ENCODE data around the gene PRLH.

Gene PRLH

GRCh38 chr2:237596520-237597195 lies 30.3 kb downstream of the PRLH start:
- DNase-seq (ENCODE audit: low spot score): no peak
- POLR2A ChIA-PET (ENCODE audit: low non-redundant PET): no interaction called here
- TF ChIP-seq CTCF (conservative IDR thresholded peaks at IDR 0.05; ENCODE audit: low read depth): no peak
- H3K27ac ChIP-seq: no peak overlapping the region
- CTCF ChIA-PET: interaction anchor here (0.6 kb wide), 1 partner anchor 162 kb away, joined by 3 read pairs; no protein-coding TSS in a partner anchor

DNA sequence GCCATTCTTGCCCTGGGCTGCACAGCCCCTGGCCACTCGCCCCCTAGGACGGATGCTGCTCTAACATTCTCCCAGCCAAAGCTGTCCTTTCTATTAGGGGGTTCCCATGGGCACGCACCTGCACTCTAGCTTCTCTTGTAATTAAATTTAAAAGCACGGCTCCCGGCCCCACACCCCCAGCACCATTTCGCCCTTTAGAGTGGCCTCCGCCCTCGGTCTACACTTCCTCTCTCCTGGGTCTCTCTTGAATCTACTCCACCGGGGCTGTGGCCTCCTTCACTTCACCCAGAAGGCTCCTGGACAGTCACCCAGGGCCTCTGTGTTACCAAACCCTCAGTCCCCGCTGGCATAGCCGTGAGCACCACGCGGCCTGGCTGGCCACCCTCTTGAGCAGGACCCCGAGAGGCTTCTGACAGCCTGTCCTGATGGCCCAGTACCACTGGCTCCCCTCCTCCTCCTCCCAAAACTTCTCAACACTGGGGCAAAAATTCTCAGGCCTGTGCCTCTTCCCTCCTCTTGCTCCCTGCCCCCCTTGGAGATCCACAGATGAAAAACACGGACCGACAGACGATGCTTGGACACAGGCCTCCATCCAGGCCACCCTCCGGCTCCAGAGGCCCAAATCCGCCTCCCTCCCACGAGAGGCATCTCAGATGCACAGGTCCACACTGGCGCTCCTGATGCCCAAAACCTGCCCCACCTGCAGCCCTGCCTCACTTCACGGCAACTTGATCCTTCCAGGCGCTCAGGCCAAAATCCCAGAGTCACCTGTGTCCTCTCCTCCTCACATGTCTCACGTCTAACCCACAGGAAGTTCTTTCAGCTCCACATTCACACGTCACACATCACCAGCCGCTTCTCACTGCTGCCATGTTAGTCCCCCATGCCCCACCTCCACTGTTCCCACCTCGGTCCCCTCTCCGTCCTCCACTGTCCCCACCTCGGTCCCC lies 31.1 kb downstream of the PRLH start:
- H3K27ac ChIP-seq: no peak overlapping the region
- TF ChIP-seq CTCF (conservative IDR thresholded peaks at IDR 0.05; ENCODE audit: low read depth): no peak
- no peak for DNase-seq (ENCODE audit: low spot score)
- ChIA-PET POLR2A (ENCODE audit: low non-redundant PET) (no interaction called here), CTCF (no interaction called here)

DNA sequence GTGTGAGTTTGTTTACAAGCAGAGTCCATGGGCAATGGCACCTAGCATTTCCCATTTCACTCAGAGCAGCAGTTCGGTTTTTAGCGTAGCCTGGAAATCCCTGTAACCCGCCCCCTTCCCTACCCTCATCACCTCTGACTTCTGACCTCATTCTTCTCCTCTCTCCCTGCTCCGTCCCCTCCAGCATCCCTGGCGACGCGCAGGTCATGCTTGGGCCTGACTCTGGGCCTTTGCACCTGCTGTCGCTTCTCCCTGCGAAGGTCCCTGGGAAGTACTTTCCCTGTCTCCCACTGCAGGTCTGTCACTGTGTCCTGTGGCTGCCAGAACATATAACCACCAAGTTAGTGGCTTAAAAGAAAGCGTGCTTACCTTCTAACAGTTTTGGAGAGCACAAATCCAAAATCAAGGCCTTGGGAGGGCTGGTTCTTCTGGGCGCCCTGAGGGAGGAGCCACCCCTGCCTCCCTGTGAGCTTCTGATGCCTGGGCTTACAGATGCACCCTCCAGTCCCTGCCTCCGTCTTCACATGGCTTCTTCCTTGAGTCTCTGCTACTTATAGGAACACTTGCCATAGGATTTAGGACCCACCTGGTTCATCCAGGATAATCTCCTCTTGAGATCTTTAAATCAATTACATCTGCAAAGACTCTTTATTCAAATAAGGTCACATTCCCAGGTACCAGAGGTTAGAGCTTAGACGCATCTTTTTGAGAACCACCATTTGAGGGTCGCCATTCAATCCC lies 32.3 kb downstream of the PRLH start:
- TF ChIP-seq CTCF (conservative IDR thresholded peaks at IDR 0.05; ENCODE audit: low read depth): no peak
- CTCF ChIA-PET: no interaction called here
- no peak for DNase-seq (ENCODE audit: low spot score)
- POLR2A ChIA-PET (ENCODE audit: low non-redundant PET): no interaction called here
- no peak overlapping the region for H3K27ac ChIP-seq

DNA sequence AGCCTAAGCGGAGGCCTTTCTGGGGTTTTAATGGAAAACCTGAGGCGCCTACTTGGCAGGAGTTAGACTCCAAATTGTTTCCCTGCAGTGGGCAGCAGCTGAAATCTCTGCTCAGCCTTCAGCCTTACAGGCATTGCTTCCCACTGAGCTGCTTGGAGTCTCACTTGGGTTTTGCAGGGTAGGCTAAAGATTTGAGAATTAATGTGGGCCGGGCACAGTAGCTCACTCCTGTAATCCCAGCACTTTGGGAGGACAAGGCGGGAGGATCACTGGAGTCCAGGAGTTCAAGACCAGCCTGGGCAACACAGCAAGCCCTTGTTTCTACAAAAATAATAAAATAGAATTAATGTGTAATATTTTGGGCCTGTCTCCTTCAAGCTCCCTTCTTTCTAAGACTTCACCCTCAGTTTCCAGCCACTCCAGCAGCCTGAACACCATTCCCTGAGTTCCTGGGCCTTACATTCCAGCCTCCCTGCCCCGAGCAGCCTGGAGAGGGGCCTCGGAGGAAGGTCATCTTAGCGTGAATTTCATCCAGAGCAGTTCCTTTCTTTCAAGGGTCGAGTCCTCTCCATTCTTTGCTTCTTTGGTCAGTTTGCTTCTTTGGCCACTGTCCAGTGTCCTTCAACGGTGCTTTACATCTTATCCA lies 33.2 kb downstream of the PRLH start:
- TF ChIP-seq CTCF (conservative IDR thresholded peaks at IDR 0.05; ENCODE audit: low read depth): no peak
- H3K27ac ChIP-seq: no peak overlapping the region
- CTCF ChIA-PET: no interaction called here
- no peak for DNase-seq (ENCODE audit: low spot score)
- POLR2A ChIA-PET (ENCODE audit: low non-redundant PET): no interaction called here

DNA sequence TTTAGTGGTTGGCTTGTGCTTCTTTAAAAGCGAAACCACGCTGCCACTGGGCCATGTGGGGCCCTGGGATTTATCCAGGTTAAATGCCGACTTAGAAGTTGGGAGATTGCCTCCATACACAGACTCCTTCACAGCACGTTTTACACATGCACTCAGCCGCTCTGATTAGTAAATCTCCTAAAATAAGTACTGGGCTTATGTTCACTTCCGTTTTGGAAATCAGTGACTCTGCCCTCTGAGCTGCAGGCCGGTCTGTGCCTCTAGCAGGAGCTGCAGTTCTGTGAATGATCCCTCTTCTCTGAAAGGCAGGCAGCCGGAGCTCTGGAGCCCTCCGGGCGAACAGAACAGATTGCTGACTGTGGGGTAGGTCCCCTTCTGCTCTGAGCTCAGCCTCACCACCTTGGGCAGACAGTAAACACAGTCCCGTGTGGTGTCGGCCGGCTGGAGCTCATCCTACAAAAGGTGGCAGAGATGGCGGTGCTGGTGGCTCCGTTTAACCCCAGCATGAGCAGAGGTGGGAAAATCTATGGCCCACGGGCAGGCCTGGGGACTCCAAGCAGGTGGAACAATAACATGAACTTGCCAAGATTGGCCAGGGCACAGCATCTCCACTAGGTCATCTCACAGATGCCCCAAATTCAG lies 34.0 kb downstream of the PRLH start:
- no peak for DNase-seq (ENCODE audit: low spot score)
- POLR2A ChIA-PET (ENCODE audit: low non-redundant PET): no interaction called here

More for the DNA sequence above, 34.0 kb downstream of the PRLH start:
- CTCF ChIA-PET: interaction anchor here (0.6 to 0.7 kb wide), 2 partner anchors 145 to 326 kb away, joined by 3 to 4 read pairs; no protein-coding TSS in a partner anchor
- H3K27ac ChIP-seq: no peak overlapping the region
- no peak for TF ChIP-seq CTCF (conservative IDR thresholded peaks at IDR 0.05; ENCODE audit: low read depth)
